Adipocyte (in vitro differentiated cells): ENCODE measurements around the gene KLHL33.
"Not testable (repeated sequence)": the region's sequence is repeated elsewhere in the genome, so short reads cannot be mapped to it uniquely, and the experiment has no call there.

ENCODE experiments used
- DNase-seq: peaks from one replicate; pipeline ENCODE4 v3.0.0-alpha.2; 2015; ENCODE audit warnings: low read depth
- H3K27me3 ChIP-seq: replicated peaks from 2 replicates; pipeline ENCODE4 v1.7.0; 2013; ENCODE audit warnings: mild to moderate bottlenecking, low read length, moderate library complexity; ENCODE audit not compliant: control insufficient read depth, insufficient read depth
- H3K36me3 ChIP-seq: 2 replicates; pipeline ENCODE4 v1.7.0; 2013; ENCODE audit warnings: low read length, mild to moderate bottlenecking, moderate library complexity; ENCODE audit not compliant: control insufficient read depth, insufficient read depth, severe bottlenecking
- H3K4me1 ChIP-seq: 2 replicates; pipeline ENCODE4 v1.7.0; 2013; ENCODE audit warnings: mild to moderate bottlenecking, low read length, moderate library complexity; ENCODE audit not compliant: control insufficient read depth, insufficient read depth
- H3K4me3 ChIP-seq: 2 replicates; pipeline ENCODE4 v1.7.0; 2013; ENCODE audit warnings: mild to moderate bottlenecking, low read length, moderate library complexity
- H3K9ac ChIP-seq: 2 replicates; pipeline ENCODE4 v1.7.0; 2013; ENCODE audit warnings: mild to moderate bottlenecking, low read length, moderate library complexity
- H3K9me3 ChIP-seq: 2 replicates; pipeline ENCODE4 v1.7.0; 2013; ENCODE audit warnings: mild to moderate bottlenecking, low read length, moderate library complexity; ENCODE audit not compliant: control insufficient read depth

Gene KLHL33

GRCh38 chr14:20443650-20444049 lies 7.7 kb upstream of the KLHL33 start:
- DNase-seq = not testable (repeated sequence)

DNA sequence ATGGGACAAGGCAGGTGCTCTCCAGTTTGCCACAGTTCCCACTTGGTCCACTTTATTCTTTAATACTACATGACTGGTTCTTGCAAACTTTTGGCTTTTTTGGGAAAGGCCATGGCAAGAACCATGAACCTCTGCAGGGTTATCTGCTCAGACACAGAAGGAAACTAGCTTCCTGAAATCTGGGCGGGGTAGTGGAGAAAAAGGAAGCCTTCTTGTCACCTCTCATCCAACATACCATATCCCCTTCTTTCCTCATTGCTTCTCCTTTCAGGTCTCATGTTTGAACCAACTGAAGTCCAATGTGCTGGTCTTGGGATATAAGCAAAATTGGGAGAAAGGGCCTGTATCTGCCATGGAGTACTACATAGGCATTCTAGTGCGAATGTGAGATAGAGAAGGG lies 5.5 kb upstream of the KLHL33 start:
- H3K4me3 ChIP-seq = no peak overlapping the region
- peaks cover 11% of the 10 kb centered on the region for H3K36me3 ChIP-seq
- no peaks in the 10 kb centered on the region for H3K9me3 ChIP-seq
- H3K9ac ChIP-seq = no peak overlapping the region
- peaks cover 7% of the 10 kb centered on the region for H3K4me1 ChIP-seq
- no peaks in the 10 kb centered on the region for H3K27me3 ChIP-seq
- no peak for DNase-seq

More at GRCh38 chr14:20443650-20444049, 7.7 kb upstream of the KLHL33 start:
- H3K9me3 ChIP-seq, H3K4me3 ChIP-seq, H3K27me3 ChIP-seq, H3K9ac ChIP-seq, H3K4me1 ChIP-seq: not testable (repeated sequence)
- peaks cover 33% of the 10 kb centered on the region for H3K36me3 ChIP-seq

DNA sequence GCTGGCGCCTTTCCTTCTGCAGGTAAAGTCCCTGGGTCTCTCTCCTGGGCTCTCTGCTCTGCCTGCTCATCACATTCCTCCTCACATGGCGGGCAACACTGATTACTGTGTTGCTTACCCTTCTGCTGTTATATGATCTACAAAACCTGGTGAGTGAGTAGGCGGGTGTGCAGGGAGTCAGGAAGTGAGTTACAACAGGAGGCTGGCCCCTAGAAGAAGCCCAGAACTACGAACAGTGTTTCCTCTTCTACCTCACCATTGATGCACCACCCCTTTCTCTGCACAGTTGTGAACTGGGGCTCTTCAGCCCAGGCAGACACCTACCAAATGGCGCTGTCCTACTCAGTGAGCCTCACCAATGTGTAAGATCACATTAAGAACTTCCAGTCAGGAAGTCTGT lies 4.9 kb upstream of the KLHL33 start:
- Histone ChIP-seq H3K27me3 (no peaks in the 10 kb centered on the region), H3K36me3 (peaks cover 6% of the 10 kb centered on the region), H3K4me1 (peaks cover 12% of the 10 kb centered on the region), H3K9ac (no peak overlapping the region), H3K4me3 (no peak overlapping the region), H3K9me3 (no peaks in the 10 kb centered on the region)
- DNase-seq = no peak

GRCh38 chr14:20440465-20440864 lies 4.5 kb upstream of the KLHL33 start:
- Histone ChIP-seq H3K4me1 (peaks cover 16% of the 10 kb centered on the region), H3K4me3 (no peak overlapping the region), H3K36me3 (peaks cover 1% of the 10 kb centered on the region), H3K27me3 (no peaks in the 10 kb centered on the region), H3K9me3 (no peaks in the 10 kb centered on the region), H3K9ac (no peak overlapping the region)
- no peak for DNase-seq

GRCh38 chr14:20438664-20439063 lies 2.7 kb upstream of the KLHL33 start:
- DNase-seq = no peak
- H3K9ac ChIP-seq = no peak overlapping the region
- H3K36me3 ChIP-seq = no peaks in the 10 kb centered on the region
- H3K27me3 ChIP-seq = no peaks in the 10 kb centered on the region
- peaks cover 26% of the 10 kb centered on the region for H3K4me1 ChIP-seq
- no peaks in the 10 kb centered on the region for H3K9me3 ChIP-seq
- no peak overlapping the region for H3K4me3 ChIP-seq

DNA sequence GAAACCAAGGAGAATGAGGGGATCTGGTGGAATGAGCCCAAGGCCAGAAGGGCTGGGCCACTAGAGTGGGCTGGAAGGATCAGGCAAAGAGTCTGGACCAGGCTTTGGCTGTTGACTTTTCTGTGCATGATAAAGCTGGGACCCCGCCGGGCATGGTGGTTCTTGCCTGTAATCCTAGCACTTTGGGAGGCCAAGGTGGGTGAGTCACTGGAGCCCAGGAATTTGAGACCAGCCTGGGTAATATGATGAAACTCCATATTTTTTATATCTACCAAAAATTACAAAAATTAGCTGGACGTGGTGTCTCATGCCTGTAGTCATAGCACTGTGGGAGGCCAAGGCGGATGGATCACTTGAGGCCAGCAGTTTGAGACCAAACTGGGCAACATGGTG lies 393 bp upstream of the KLHL33 start:
- H3K27me3 ChIP-seq = no peaks in the 10 kb centered on the region
- peak; percentile 64 for DNase-seq
- peaks cover 26% of the 10 kb centered on the region for H3K4me1 ChIP-seq
- no peaks in the 10 kb centered on the region for H3K9me3 ChIP-seq
- no peaks in the 10 kb centered on the region for H3K36me3 ChIP-seq
- H3K9ac ChIP-seq = no peak overlapping the region
- H3K4me3 ChIP-seq = no peak overlapping the region

DNA sequence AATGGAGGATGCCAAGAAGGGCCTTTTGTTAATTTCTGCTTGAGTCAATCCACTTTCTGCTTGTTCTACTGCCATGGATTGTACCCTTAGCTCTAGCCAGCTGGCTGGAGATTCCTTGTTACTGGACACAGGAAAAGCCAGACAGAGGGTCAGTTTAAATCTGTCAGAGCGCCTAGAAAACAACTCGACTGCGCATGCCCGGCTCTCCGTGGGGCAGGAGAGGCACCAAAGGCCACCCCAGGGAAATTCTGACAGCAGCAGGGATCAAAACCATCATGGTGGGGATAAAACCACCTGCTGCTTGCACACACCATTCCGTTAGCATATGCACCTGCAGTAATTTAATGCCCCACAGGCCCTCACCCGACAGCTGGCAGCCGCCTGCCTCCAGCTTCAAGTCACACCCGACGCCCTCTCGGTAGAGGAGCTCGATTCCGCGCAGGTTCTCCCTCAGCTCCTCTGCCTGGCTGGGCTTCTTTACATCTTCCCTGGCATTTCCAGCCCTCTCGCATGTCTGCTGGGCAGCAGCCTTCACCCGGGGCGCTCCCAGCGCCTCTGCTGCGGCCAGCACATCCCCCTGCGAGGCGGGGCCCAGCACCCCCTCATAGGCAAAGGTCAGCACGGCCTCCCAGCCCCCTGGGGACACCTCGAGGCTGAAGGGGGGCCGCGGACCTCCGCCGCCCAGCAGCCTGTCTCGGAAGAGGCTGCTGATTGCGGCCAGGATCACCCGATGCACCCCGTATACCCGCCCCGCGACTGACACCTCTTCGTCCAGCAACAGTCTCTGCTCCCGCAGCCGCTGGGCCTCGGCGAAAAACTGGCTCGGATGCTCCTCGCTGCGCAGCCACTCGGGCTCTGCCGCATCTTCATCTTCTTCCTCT lies 1.0 kb downstream of the KLHL33 start:
- peaks cover 26% of the 10 kb centered on the region for H3K4me1 ChIP-seq
- no peaks in the 10 kb centered on the region for H3K27me3 ChIP-seq
- peak overlapping the region; percentile 42 for H3K4me3 ChIP-seq

GRCh38 chr14:20429801-20430669 lies 5.9 kb downstream of the KLHL33 start:
- H3K9ac ChIP-seq = no peak overlapping the region
- no peak for DNase-seq
- no peak overlapping the region for H3K4me3 ChIP-seq
- no peaks in the 10 kb centered on the region for H3K9me3 ChIP-seq
- no peaks in the 10 kb centered on the region for H3K36me3 ChIP-seq
- no peaks in the 10 kb centered on the region for H3K27me3 ChIP-seq
- peaks cover 6% of the 10 kb centered on the region for H3K4me1 ChIP-seq

More for the DNA sequence above, 1.0 kb downstream of the KLHL33 start:
- DNase-seq = no peak
- H3K9me3 ChIP-seq = no peaks in the 10 kb centered on the region
- H3K36me3 ChIP-seq = no peaks in the 10 kb centered on the region
- peak overlapping the region; percentile 28 for H3K9ac ChIP-seq

GRCh38 chr14:20428802-20429201 lies 7.2 kb downstream of the KLHL33 start:
- Histone ChIP-seq H3K4me3 (no peak overlapping the region), H3K36me3 (no peaks in the 10 kb centered on the region), H3K27me3 (no peaks in the 10 kb centered on the region), H3K9ac (no peak overlapping the region), H3K9me3 (no peaks in the 10 kb centered on the region), H3K4me1 (no peaks in the 10 kb centered on the region)
- DNase-seq = no peak

- Histone ChIP-seq H3K9ac (no peak overlapping the region), H3K36me3 (no peaks in the 10 kb centered on the region), H3K9me3 (no peaks in the 10 kb centered on the region), H3K4me1 (no peaks in the 10 kb centered on the region), H3K4me3 (no peak overlapping the region), H3K27me3 (no peaks in the 10 kb centered on the region)
- no peak for DNase-seq
These were observed 8.0 kb downstream of the KLHL33 start for GRCh38 chr14:20428010-20428365.

DNA sequence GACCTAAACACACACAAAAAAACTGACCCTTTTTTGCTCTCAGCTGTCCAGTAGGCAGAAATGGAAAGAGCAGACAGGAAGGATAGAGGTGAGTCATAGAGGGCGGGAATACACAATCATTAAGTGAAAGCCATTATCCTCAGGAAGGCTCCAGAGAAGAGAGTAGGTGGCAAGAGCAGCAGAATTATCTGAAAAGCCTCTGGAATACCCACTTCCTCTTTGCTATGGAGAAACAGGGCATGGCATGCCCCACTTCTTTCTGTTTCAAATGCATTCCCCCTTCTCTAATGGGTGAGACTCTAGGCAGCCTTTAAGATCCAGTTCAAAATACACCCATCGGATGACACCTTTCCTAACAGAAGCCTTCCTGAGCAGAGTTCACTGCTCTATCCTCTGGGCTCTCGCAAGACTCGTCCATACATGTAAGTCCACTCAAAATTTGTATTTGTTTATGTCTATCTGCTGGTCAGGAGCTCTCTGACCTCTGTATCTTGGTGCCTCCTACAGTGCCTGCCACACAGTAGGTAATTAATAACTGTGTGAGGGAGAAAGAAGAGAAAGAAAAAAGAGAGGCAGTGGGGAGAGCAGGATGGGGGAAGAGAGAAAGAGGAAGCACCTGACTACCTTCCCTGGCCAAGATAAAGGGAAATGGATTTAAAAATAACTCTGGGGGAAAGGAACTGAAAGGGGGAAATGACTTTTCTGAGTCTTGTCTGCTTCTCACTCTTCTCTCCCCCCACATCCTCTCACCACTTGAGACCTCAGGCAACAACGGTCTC lies 8.5 kb downstream of the KLHL33 start:
- no peaks in the 10 kb centered on the region for H3K9me3 ChIP-seq
- DNase-seq = peak; percentile 24
- H3K4me3 ChIP-seq = no peak overlapping the region
- no peaks in the 10 kb centered on the region for H3K36me3 ChIP-seq
- no peaks in the 10 kb centered on the region for H3K27me3 ChIP-seq
- H3K4me1 ChIP-seq = no peaks in the 10 kb centered on the region
- no peak overlapping the region for H3K9ac ChIP-seq
